ENCODE data around the gene XPC.

GRCh38 chr3:14158370-14158769 lies 20.0 kb downstream of the XPC start:
- TF ChIP-seq CTCF (IDR thresholded peaks at IDR 0.05; ENCODE audit: control extremely low read depth in 1 of 3, insufficient read depth in 1 of 3, low read depth in 1 of 3, low read length in 3 of 3) = no peak
- TF ChIP-seq GABPA (IDR thresholded peaks at IDR 0.05; ENCODE audit: borderline replicate concordance, insufficient read depth, low read length) = no peak
- TF ChIP-seq RAD21 (IDR thresholded peaks at IDR 0.05 in 1 of 2, conservative IDR thresholded peaks at IDR 0.05 in 1 of 2; ENCODE audit: low read depth in 2 of 2, low read length in 2 of 2) = no peak

Data from H1 (cell line).